Esophagus squamous epithelium (tissue), 5 donors: ENCODE results near the gene HPS6. TPM values are rescaled to one million over a fixed set of nuclear protein-coding genes. Genes with fewer than 3 reads are reported as not detected.

Source experiments
- DNase-seq: peaks from one replicate; lab custom pipeline; 2025; lab: John Stamatoyannopoulos, UW
- H3K27ac ChIP-seq, 4 donors: fragments of 200-600 bp; sonication (generic); one replicate each; pipeline ENCODE4 v1.5.1; 2016 to 2019; ENCODE audit warnings: mild to moderate bottlenecking in 1 of 4
- H3K27me3 ChIP-seq, 4 donors: fragments of 200-600 bp; sonication (generic); 1 replicate in 3 of 4; 2 replicates in 1 of 4; pipeline versions ENCODE4 v1.5.1 to v1.6.0; 2017 to 2021; ENCODE audit warnings: antibody characterized with exemption in 1 of 4
- H3K36me3 ChIP-seq, 3 donors: fragments of 200-600 bp; sonication (generic); one replicate each; pipeline ENCODE4 v1.5.1; 2016 to 2019
- H3K4me1 ChIP-seq, 3 donors: fragments of 200-600 bp; sonication (generic); one replicate each; pipeline ENCODE4 v1.5.1; 2017 to 2019
- H3K4me3 ChIP-seq, 4 donors: fragments of 200-600 bp; sonication (generic); 1 replicate in 3 of 4; 2 replicates in 1 of 4; pipeline ENCODE4 v1.5.1; 2016 to 2019; ENCODE audit warnings: mild to moderate bottlenecking in 2 of 4, moderate library complexity in 1 of 4
- H3K9me3 ChIP-seq, 3 donors: fragments of 200-600 bp; sonication (generic); one replicate each; pipeline ENCODE4 v1.5.1; 2016 to 2019
- CTCF ChIP-seq, 6 experiments: fragments of 450-650 bp in 4 of 6; fragments of 200-600 bp in 2 of 6; sonication (generic) in 2 of 6; IDR thresholded peaks; one replicate each; pipeline ENCODE4 v1.5.1; 2016 to 2019; ENCODE audit warnings: antibody characterized with exemption in 6 of 6, mild to moderate bottlenecking in 4 of 6, moderate library complexity in 4 of 6
- POLR2A ChIP-seq, 4 donors: fragments of 450-650 bp; IDR thresholded peaks; one replicate each; pipeline ENCODE4 v1.6.1; 2017; ENCODE audit warnings: antibody characterized with exemption in 4 of 4, mild to moderate bottlenecking in 4 of 4, moderate library complexity in 3 of 4
- WGBS, 2 donors: methylation state at CpG; one replicate each; pipeline ENCODE4 v1.1.5; 2018; 5-methylcytosine and 5-hydroxymethylcytosine counted together
- intact Hi-C: fragments of 100-400 bp; cut with DNase I; formaldehyde crosslinking; loops from one replicate; pipeline ENCODE4 v1.15.0; 2022
- total RNA-seq, 4 donors: library from RNA; depleted of rRNA; stranded (reverse); fragments of >200 nt; gene quantifications; one replicate each; pipeline ENCODE4 v1.1.0, GENCODE V29; 2016
- donor health status: DM: yes; HTN: yes; CAD: no.

The HPS6 gene
- total RNA-seq, 4 donors from 2014 or later = 22.7 to 29.4 (median 23.3) TPM

- TF ChIP-seq POLR2A (IDR thresholded peaks at IDR 0.05) (no peak), CTCF (IDR thresholded peaks at IDR 0.05) (no peak)
- H3K9me3 ChIP-seq = no peaks in the 10 kb centered on the region
- no peak for DNase-seq
- intact Hi-C loops = no loop called here
- peaks cover 34 to 66% (median 51%) of the 10 kb centered on the region in 3 donors for H3K36me3 ChIP-seq
- H3K4me1 ChIP-seq = peaks cover under 1 to 20% (median 7%) of the 10 kb centered on the region in 3 donors
- no peak overlapping the region for H3K27ac ChIP-seq
- 80 to 90% methylated on average over 1 to 2 of the region's 2 CpGs for WGBS, 2 donors
- H3K4me3 ChIP-seq = no peak overlapping the region
- H3K27me3 ChIP-seq = no peaks in the 10 kb centered on the region
Observed at GRCh38 chr10:102106998-102107397, 41.8 kb downstream of the HPS6 start.

DNA sequence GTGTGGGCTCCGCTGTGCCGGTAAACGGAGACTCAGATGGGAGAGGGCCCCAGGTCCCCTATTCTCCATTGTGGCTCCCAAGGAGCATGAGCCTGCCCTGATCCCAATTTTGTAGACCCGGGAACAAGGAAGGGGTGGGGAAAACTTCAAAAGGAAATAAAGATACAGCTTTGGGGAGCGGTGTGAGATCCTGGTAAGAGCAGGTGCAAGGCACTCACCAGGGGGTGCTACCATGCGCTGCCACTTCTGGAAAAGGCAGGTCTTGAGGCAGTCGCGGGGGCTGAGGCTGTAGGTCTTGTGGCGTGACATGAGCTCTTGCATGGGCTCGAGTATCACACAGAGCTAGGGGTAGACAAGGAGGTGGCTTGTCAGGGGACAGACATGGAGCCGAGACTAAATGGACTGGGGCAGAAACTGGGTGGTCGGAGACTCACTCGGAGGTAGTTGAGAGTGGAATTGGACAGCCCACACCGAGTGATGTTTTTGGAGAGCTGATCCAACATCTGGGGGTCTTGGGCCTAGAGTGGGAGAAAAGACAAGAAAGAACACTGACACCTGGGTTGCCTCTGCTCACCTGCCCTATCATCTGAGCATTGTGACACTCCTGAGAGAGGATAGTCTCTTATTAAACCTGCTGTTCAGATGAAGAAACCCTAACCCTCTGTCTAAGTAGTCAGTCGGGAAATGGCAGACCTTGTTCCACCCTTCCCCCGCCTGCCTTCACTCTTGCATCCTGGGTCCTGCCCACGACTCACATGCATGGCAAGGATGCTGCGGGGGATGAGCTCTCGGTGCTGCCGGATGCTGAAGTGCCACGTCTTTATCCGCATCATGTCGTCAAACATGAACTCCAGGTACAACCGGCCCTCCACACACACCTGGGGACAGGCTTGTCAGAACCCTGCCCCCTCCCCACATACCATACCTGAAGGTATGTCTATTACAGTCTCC lies 44.3 kb downstream of the HPS6 start:
- Histone ChIP-seq H3K27ac (no peak overlapping the region), H3K27me3 (no peaks in the 10 kb centered on the region), H3K4me3 (no peak overlapping the region), H3K36me3 (peaks cover 34 to 62% (median 51%) of the 10 kb centered on the region in 3 donors), H3K4me1 (peaks cover 21 to 44% (median 30%) of the 10 kb centered on the region in 3 donors), H3K9me3 (no peaks in the 10 kb centered on the region)
- TF ChIP-seq POLR2A (IDR thresholded peaks at IDR 0.05) (no peak), CTCF (IDR thresholded peaks at IDR 0.05) (no peak)
- no peak for DNase-seq
- intact Hi-C loops = no loop called here
- WGBS, 2 donors = 85 to 86% methylated on average over 18 of the region's 24 CpGs

DNA sequence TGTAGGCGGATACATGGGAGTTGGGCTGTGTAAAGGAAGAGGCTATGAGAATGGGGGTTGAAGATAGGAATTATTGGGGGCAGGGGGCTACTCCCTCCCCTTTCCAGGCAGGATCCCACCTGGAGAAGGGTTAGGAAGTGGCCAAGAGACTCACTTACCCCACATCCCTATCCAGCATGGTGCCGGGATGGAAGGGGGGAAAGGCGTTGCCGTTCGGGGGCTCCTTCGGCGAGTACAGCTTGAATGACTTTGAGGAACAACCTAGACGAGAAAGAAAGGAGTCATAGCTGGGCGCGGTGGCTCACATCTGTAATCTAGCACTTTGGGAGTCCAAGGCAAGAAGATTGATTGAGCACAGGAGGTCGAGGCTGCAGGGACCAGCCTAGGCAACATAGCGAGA lies 46.1 kb downstream of the HPS6 start:
- H3K4me1 ChIP-seq = peaks cover 35 to 62% (median 44%) of the 10 kb centered on the region in 3 donors
- H3K27ac ChIP-seq = no peak overlapping the region
- 88 to 93% methylated on average over 10 to 11 of the region's 12 CpGs for WGBS, 2 donors
- H3K9me3 ChIP-seq = no peaks in the 10 kb centered on the region
- H3K4me3 ChIP-seq = no peak overlapping the region
- intact Hi-C loops = no loop called here
- H3K27me3 ChIP-seq = no peaks in the 10 kb centered on the region
- H3K36me3 ChIP-seq = peaks cover 34 to 56% (median 51%) of the 10 kb centered on the region in 3 donors
- no peak for TF ChIP-seq POLR2A (IDR thresholded peaks at IDR 0.05)
- TF ChIP-seq CTCF (IDR thresholded peaks at IDR 0.05) = no peak
- no peak for DNase-seq

DNA sequence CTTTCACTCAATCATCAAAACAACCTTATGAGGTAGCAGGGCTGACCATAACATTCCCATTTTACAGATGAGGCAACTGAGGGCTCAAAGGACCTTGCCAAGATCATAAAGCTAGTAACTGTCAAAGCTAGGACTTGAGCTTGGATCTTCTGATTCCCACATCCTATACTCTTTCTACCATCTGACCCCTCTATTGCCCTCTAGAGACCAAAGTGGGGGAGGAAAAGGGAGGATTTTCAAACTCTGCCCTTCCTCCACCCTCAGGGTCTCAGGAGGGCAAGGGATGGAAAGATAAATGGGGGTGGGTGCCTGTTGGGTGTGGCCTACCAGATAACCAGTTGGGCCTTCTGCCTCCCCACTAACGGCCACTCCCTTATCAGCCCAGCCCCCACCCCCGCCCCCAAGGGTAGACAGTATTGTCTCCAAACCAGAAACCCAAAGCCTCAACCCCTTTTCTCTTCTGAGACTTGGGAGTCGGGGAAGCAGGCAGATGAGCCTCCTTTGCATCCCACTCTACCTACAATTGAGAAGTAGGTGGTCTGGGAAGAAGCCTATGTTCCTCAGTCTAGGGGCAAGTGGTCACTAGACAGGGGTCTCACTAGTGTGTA lies 47.2 kb downstream of the HPS6 start:
- peaks cover 45 to 72% (median 54%) of the 10 kb centered on the region in 3 donors for H3K4me1 ChIP-seq
- DNase-seq = no peak
- H3K4me3 ChIP-seq = peak overlapping the region; percentile 58 to 90 (median 82)
- intact Hi-C loops = no loop called here
- WGBS, 2 donors = 47% methylated on average over 3 of the region's 3 CpGs; no CpG with 5 or more reads in 1 of the 2 donors
- no peak for TF ChIP-seq CTCF (IDR thresholded peaks at IDR 0.05)
- no peak for TF ChIP-seq POLR2A (IDR thresholded peaks at IDR 0.05)
- no peaks in the 10 kb centered on the region for H3K9me3 ChIP-seq
- peaks cover 34 to 47% (median 47%) of the 10 kb centered on the region in 3 donors for H3K36me3 ChIP-seq
- H3K27me3 ChIP-seq = no peaks in the 10 kb centered on the region
- peak overlapping the region in 3 of 4 donors; percentile 92 to 99 (median 98) for H3K27ac ChIP-seq
